Fibroblast of skin of back (primary cell): ENCODE results near the gene RNLS.

Experiments used
- DNase-seq: peaks from one replicate; pipeline ENCODE4 v3.0.0-alpha.2; 2013

The RNLS gene

DNA sequence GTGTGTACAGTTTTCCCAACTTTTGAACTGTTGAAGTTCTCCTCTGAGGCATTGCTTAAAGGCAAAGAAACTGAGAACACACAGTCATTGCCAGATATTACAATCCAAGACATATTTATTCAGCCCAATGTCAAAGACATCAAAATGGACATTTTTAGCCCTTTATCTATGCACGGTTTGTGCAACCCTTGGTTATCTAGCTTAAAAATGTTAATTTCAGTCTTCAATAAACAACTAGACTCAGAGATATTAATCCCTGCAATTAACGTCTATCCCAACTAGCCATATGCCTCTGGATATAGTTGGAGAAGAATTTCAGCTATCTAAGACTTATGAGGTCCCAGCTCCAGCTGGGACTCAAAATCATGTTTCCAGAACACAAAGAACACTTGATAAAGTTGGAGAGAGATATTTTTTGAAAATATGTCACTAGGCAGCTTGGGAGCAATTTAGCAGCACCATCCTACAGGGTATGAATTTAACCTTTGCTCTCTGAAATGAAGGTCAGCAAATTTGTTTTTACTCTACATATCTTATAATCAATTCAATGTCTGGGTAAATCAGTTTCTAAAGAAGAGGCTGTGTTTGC, 357.0 kb downstream of the RNLS start:
- no peak for DNase-seq
